HL-60 (cell line): ENCODE results near the gene CAST.

Source experiments
- CTCF ChIP-seq: IDR thresholded peaks from one replicate; pipeline ENCODE4 v1.5.1; 2011; ENCODE audit warnings: low read length, control low read depth, inconsistent platforms; ENCODE audit not compliant: insufficient read depth
- GABPA ChIP-seq: IDR thresholded peaks from 2 replicates; pipeline ENCODE4 v1.6.1; 2012; ENCODE audit warnings: low read depth

GRCh38 chr5:96664669-96665068, 2.5 kb downstream of the CAST start:
- TF ChIP-seq CTCF (no peak), GABPA (no peak)
